Measurements from ENCODE around the gene RBMS1. TPM values are rescaled to one million over a fixed set of nuclear protein-coding genes. Genes with fewer than 3 reads are reported as not detected.

Gene RBMS1
- total RNA-seq, 1 donor from 2014 or later = 51.1 TPM

DNA sequence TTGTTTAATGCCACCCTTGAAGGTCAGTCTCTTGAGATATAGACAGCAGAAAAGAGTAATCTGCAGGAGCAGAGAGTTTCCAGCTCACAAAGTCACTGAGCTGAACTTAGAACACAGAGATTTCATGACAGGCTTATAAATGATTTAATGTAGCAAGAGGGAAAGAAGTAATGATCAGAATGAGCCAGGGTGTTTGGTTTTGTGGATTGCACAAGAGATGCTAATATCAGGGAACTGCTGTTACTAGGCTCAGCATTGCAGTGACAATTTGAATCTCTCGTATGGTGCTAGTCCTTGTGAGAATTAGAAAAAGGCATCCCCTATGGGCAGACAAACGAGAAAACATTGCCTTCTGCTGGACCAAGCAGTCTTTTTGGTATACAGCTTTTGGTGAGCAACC, 231.9 kb downstream of the RBMS1 start:
- no peak overlapping the region for H3K4me3 ChIP-seq
- intact Hi-C loops (cut with DNase I) = no loop called here
- H3K9me3 ChIP-seq = no peaks in the 10 kb centered on the region
- no peaks in the 10 kb centered on the region for H3K36me3 ChIP-seq
- no peaks in the 10 kb centered on the region for H3K27me3 ChIP-seq
- DNase-seq (ENCODE audit: low spot score in 2 of 2) = no peak
- H3K27ac ChIP-seq = peak overlapping the region in 1 of 2 donors; percentile 17
- H3K4me1 ChIP-seq = peaks cover 0 to 3% of the 10 kb centered on the region in 2 donors
- TF ChIP-seq, protein P1, sequence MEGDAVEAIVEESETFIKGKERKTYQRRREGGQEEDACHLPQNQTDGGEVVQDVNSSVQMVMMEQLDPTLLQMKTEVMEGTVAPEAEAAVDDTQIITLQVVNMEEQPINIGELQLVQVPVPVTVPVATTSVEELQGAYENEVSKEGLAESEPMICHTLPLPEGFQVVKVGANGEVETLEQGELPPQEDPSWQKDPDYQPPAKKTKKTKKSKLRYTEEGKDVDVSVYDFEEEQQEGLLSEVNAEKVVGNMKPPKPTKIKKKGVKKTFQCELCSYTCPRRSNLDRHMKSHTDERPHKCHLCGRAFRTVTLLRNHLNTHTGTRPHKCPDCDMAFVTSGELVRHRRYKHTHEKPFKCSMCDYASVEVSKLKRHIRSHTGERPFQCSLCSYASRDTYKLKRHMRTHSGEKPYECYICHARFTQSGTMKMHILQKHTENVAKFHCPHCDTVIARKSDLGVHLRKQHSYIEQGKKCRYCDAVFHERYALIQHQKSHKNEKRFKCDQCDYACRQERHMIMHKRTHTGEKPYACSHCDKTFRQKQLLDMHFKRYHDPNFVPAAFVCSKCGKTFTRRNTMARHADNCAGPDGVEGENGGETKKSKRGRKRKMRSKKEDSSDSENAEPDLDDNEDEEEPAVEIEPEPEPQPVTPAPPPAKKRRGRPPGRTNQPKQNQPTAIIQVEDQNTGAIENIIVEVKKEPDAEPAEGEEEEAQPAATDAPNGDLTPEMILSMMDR (IDR thresholded peaks at IDR 0.05) = no peak

DNA sequence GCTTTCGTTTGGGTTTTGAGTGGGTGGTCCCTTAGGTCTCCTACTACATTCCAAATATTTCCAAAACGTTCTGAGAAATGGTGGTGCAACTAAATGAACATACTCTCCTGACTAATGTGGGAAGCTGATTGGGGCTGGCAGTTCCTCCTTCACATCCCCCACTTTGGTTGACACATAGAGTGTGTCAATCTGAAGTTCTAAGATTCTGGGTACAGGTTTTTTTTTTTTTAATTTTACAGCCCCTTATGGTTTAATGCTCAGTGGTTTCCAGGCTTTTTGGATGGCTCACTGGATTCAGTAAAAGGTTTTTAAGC, 235.2 kb downstream of the RBMS1 start:
- intact Hi-C loops (cut with DNase I) = loop anchor here (10.0 kb wide), 2 partner anchors 706 to 736 kb away; no protein-coding TSS in a partner anchor
- H3K4me1 ChIP-seq = peaks cover 0 to 3% of the 10 kb centered on the region in 2 donors
- no peak overlapping the region for H3K4me3 ChIP-seq
- no peaks in the 10 kb centered on the region for H3K27me3 ChIP-seq
- TF ChIP-seq, protein P1 (IDR thresholded peaks at IDR 0.05) = no peak
- no peak for DNase-seq (ENCODE audit: low spot score in 2 of 2)
- H3K9me3 ChIP-seq = no peaks in the 10 kb centered on the region
- no peak overlapping the region for H3K27ac ChIP-seq
- H3K36me3 ChIP-seq = no peaks in the 10 kb centered on the region

DNA sequence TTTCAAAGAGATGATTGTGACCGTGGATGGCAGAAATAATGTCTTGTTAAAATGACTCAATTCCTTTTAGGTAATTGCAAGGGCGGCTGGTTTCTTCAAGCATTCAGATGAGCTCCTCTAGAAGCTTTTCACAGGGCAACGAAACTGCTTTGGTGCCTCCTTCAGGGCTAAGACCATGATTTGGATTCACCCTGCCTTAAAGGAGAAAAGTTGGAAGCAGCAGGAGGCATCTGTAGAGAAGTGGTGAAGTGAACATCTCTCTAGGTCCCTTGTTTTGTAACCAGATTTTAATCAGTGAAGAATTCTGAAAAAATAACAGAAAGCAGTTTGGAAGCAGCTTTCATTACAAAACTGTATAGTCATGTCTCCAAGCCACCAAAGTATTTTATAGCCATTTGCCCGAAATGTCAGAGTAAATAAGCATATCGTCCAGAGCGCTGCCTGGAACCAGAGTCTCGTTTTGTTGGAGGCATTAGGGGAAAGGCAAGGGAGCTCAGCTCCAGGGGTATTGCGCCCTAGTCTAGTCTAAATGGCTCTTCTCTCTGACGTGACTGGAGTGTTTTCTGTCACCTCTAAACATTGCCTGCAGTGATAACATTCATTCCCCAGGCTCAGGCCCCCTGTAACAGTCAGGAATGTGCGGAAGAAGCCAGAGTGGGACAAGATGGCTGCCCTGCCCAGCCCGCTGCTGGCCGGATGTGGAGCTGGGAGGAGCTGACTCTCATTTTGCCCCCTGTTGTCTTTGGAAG, 235.7 kb downstream of the RBMS1 start:
- Histone ChIP-seq H3K4me1 (peaks cover 0 to 3% of the 10 kb centered on the region in 2 donors), H3K9me3 (no peaks in the 10 kb centered on the region), H3K36me3 (no peaks in the 10 kb centered on the region), H3K4me3 (no peak overlapping the region), H3K27ac (no peak overlapping the region), H3K27me3 (no peaks in the 10 kb centered on the region)
- TF ChIP-seq, protein P1 (IDR thresholded peaks at IDR 0.05) = no peak
- DNase-seq (ENCODE audit: low spot score in 2 of 2) = no peak
- intact Hi-C loops (cut with DNase I) = loop anchor here (10.0 kb wide), 2 partner anchors 707 to 737 kb away; no protein-coding TSS in a partner anchor

DNA sequence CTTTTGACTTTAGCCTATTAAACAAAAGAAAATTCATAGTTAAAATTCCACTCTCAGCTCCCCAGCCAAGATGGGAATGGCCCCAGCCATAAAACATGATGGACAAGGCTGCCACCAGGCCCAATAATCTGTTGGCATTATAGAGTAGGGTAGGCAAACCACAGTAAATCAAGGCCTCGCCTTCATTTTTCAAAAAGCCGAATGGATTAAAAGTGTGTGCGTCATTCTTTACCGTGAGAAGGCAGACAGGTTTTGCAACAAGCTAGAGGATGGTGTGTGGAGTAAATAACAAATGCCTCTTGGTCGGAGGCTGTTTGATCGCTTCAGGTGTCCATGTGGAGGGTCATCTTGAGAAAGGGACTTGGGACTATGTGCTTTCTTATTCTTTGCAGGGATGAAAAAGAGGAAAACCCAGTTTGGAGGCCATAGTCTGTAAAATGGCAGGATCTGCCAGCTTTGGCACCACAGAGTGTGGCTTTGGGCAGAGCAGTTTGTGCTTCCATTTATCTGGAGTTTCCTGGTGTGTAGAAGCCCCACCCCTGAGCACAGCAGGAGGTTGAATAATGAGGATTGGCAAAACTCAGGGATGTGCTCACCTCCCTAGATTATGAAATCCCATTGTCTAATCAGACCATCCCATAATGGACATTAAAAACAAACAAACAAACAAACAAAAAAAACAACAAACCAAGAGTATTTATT, 236.4 kb downstream of the RBMS1 start:
- intact Hi-C loops (cut with DNase I) = loop anchor here (10.0 kb wide), 2 partner anchors 708 to 738 kb away; no protein-coding TSS in a partner anchor
- no peaks in the 10 kb centered on the region for H3K27me3 ChIP-seq
- peaks cover 0 to 3% of the 10 kb centered on the region in 2 donors for H3K4me1 ChIP-seq
- TF ChIP-seq, protein P1 (IDR thresholded peaks at IDR 0.05) = no peak
- DNase-seq (ENCODE audit: low spot score in 2 of 2) = no peak
- H3K27ac ChIP-seq = no peak overlapping the region
- no peak overlapping the region for H3K4me3 ChIP-seq
- no peaks in the 10 kb centered on the region for H3K36me3 ChIP-seq
- H3K9me3 ChIP-seq = no peaks in the 10 kb centered on the region

DNA sequence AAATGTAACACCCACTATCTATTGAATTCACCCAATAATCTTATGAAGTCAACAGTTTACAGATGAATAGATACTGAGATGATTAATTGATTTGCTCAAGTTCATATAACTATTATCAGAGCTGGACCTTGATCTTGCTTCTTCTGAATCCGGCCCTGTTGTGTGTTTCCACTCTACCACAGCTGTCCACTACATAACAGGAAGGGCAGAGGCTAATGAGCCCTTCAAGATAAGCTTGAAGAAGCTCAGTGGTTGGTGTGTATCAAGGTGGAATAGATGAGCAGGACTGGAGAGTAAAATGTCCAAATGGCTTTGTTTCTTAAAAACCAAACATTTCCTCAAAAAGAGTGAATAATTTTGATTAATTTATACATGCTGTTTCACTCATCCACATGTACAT, 237.1 kb downstream of the RBMS1 start:
- intact Hi-C loops (cut with DNase I) = loop anchor here (10.0 kb wide), 2 partner anchors 708 to 738 kb away; no protein-coding TSS in a partner anchor
- TF ChIP-seq, protein P1 (IDR thresholded peaks at IDR 0.05) = no peak
- Histone ChIP-seq H3K4me1 (no peaks in the 10 kb centered on the region), H3K36me3 (no peaks in the 10 kb centered on the region), H3K9me3 (no peaks in the 10 kb centered on the region), H3K27ac (no peak overlapping the region), H3K4me3 (no peak overlapping the region), H3K27me3 (no peaks in the 10 kb centered on the region)
- DNase-seq (ENCODE audit: low spot score in 2 of 2) = no peak
